RKO (cell line): ENCODE results near the gene TLK1.
"Not testable (repeated sequence)": the region's sequence is repeated elsewhere in the genome, so short reads cannot be mapped to it uniquely, and the experiment has no call there.

Experiments
- DNase-seq: peaks from one replicate; pipeline ENCODE4 v3.0.0-alpha.2; 2016; ENCODE audit warnings: low spot score

TLK1 gene

GRCh38 chr2:171169333-171169732 lies 8.6 kb upstream of the TLK1 start:
- DNase-seq, result no peak

GRCh38 chr2:171167352-171167997 lies 6.8 kb upstream of the TLK1 start:
- DNase-seq, result no peak

- DNase-seq, result no peak
Observed at GRCh38 chr2:171166328-171166983, 5.8 kb upstream of the TLK1 start.

- no peak for DNase-seq
Observed at GRCh38 chr2:171165967-171166327, 5.3 kb upstream of the TLK1 start.

GRCh38 chr2:171163261-171163660 lies 2.6 kb upstream of the TLK1 start:
- DNase-seq, result no peak

- not testable (repeated sequence) for DNase-seq
Observed at GRCh38 chr2:171162522-171163197, 2.0 kb upstream of the TLK1 start.

GRCh38 chr2:171160956-171161740 lies 455 bp upstream of the TLK1 start:
- peak; percentile 75 for DNase-seq

GRCh38 chr2:171159372-171160118 lies 1.1 kb downstream of the TLK1 start:
- peak; percentile 75 for DNase-seq

- DNase-seq, result peak; percentile 61
Observed at GRCh38 chr2:171158790-171159371, 1.8 kb downstream of the TLK1 start.

GRCh38 chr2:171158036-171158789 lies 2.5 kb downstream of the TLK1 start:
- peak; percentile 28 for DNase-seq

- DNase-seq, result no peak
Observed at GRCh38 chr2:171157109-171157500, 3.6 kb downstream of the TLK1 start.

GRCh38 chr2:171154348-171154747 lies 6.3 kb downstream of the TLK1 start:
- no peak for DNase-seq

GRCh38 chr2:171150694-171151285 lies 9.9 kb downstream of the TLK1 start:
- DNase-seq, result no peak

- no peak for DNase-seq
Observed at GRCh38 chr2:171149986-171150693, 10.6 kb downstream of the TLK1 start.

GRCh38 chr2:171149171-171149938 lies 11.3 kb downstream of the TLK1 start:
- no peak for DNase-seq

- DNase-seq, result no peak
Observed at GRCh38 chr2:171147081-171147480, 13.6 kb downstream of the TLK1 start.

- DNase-seq, result no peak
Observed at GRCh38 chr2:171146633-171147032, 14.1 kb downstream of the TLK1 start.

- no peak for DNase-seq
Observed at GRCh38 chr2:171146071-171146470, 14.6 kb downstream of the TLK1 start.

- no peak for DNase-seq
Observed at GRCh38 chr2:171143670-171144062, 17.0 kb downstream of the TLK1 start.
